SH-SY5Y (cell line): Measurements from ENCODE around the gene FN3KRP.

Source experiments
- GATA2 ChIP-seq: IDR thresholded peaks from 2 replicates; pipeline ENCODE4 v1.6.1; 2011; ENCODE audit warnings: mild to moderate bottlenecking, low read depth, low read length
- GATA3 ChIP-seq: IDR thresholded peaks from 2 replicates; pipeline ENCODE4 v1.6.1; 2011; ENCODE audit warnings: low read depth, mild to moderate bottlenecking, low read length, moderate library complexity

- TF ChIP-seq GATA2 = no peak
- TF ChIP-seq GATA3 = no peak
Observed at GRCh38 chr17:82694647-82695046, 21.9 kb upstream of the FN3KRP start.
